Hematopoietic multipotent progenitor cell treated with erythropoietin and hydrocortisone succinate and interleukin-3 and kit ligand, for 4 days (in vitro differentiated cells): ENCODE data around the gene BAZ1B.
"Not testable (repeated sequence)": the region's sequence is repeated elsewhere in the genome, so short reads cannot be mapped to it uniquely, and the experiment has no call there.

Experiments used
- DNase-seq: peaks from one replicate; pipeline ENCODE4 v3.0.0-alpha.2; 2015

The BAZ1B gene

GRCh38 chr7:73522105-73522872 is at the start of gene BAZ1B:
Gene BAZ1B (minus strand): TSS chr7:73522293. CDS start chr7:73521933, 360 bp downstream.
- peak; percentile 99 for DNase-seq

- DNase-seq: no peak
Observed at GRCh38 chr7:73570977-73571376, 48.9 kb upstream of the BAZ1B start.

- DNase-seq: no peak
Observed at GRCh38 chr7:73570521-73570920, 48.4 kb upstream of the BAZ1B start.

DNA sequence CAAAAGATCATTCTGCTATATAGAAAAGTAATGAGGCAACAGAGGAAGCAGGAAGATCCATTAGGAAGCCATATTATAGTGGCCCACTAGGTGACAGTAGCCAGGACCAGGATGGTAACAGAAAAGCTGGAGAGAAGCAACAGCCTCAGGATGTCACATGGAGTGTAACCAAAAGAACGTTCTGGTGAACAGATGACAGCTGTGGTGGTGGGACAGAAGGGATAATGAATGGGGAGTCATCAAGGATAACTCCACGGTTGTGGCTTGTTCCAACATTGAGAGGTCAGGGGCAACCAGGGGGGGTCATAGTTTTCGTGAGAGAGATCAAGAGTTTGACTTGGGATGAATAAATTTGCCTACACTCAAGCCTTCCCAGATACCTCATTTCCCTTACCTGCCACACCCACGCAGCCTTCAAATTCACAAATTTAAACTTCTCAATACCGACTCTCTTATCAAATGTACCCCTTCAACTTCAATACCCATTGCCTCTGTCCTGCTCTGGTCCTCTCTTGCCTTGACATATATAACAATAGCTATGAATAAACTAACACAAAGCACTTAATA is 47.0 kb upstream of the BAZ1B start:
- DNase-seq: no peak

- DNase-seq: no peak
Observed at GRCh38 chr7:73567846-73568685, 46.0 kb upstream of the BAZ1B start.

DNA sequence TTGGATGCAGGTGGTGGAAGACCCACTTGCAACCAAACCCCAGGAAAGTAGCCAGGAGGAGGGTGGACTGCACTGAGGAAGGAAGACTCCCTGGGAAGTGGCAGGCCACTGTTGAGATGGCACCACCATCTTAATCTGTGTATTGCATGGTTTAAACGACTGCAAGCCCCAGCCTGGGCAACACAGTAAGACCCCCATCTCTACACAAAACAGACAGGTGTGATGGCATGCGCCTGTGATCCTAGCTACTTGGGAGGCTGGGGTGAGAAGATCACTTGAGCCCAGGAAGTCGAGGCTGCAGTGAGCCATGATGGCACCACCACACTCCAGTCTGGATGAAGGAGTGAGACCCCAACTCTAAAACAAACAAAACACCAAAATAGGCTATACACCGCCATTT is 45.0 kb upstream of the BAZ1B start:
- no peak for DNase-seq

- DNase-seq: not testable (repeated sequence)
Observed at GRCh38 chr7:73566431-73566830, 44.3 kb upstream of the BAZ1B start.

DNA sequence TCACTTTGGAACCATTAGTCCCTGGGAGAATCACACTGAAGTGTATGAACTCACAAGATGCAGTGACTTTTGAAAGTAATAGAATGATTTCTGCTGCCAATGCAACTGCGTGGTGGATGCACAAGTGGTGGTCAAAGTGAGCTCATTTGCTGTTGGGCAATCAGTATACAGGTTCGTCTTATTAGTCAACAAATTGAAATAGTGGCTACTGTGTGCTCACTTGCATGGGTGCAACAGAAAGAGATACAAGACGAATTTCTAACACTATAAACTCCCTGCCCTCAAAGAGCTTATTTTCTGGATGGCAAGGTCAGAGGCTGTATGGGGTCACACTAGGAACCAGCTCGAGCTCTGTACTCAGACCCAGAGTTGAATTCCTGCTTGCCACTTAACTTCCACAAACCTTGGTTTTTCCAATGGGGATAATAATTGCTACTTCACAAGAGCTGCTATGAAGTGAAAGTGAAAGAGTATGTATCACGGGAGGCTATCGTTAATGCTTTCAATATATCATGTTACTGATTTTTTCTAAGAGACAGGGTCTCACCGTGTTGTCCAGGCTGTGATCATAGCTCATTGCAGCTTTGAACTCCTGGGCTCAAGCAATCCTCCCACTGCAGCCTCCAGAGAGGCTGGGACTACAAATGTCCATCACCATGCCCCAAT is 43.7 kb upstream of the BAZ1B start:
- no peak for DNase-seq

DNA sequence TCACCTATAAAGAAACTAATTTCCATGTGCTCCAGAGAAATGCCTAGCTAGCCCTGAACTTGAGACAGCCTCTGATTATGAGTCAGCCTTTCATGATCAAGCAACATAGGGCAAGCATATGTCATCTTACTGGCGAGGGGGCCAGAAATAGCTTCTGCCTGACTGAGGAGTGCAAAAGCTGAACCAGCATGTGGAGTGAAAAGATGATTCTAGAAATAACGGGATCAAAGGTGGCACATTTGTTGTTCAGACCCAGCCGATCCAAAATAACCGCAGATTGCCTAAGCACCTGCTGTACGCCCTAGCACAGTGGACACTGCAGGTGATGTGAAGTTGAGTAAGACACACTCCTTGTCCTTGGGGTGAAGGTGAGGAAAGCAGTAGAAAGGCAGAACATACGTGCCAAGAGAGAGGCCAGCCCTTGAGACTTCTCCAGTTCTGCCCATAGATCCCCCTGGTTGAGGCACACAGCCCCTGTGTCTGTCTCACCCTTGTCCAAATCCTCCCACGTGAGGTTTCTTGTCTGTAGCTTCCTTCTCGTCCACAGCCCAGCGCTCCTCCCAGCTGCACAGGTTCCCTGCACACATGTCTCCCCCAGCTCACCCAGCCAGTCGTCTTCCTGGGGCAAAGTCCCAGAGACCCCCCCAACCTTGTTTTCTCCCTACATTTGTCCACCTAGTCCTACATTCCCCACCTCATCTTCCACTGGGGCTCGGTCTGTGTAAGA is 38.2 kb upstream of the BAZ1B start:
- DNase-seq: peak; percentile 51

DNA sequence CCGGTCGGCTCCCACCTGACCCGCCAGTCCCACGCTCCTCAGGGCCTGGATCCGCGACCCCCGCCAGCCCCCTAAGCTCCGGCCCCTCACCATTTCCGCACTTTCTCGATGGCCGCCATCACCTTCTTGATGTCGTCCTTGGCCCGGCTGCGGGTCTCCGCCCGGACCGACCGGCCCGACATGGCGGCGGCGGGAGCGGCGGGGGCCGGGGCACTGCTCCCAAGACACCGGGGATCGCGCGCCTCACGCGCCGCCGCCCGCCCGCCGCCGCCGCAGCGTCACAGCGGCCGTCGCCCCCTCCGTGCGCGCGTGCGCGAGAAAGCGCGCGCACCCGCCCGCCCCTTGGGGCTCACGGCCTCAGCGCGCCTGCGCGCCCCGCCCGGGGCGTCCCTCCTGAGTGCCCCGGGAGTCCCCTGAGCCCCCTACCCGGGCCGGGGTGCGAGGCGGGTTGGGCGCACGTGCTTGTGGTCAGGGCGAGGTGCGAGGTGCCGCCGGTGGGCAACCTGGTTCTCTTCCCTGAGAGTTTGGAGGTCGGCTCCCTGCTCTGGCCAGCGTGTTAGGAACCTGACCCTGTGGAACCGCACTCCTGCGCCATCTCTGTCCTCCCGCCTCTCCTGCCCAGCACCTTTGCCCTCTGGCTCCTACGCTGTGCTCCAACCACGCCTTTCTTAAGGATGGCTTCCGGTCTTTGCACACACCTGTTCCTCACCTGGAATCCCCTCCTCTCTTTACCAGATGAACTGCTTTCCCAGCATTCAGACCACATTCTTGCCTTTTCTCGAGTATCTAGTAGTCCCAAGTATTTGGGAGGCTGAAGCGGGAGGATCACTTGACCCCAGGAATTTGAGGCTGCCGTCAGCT is 35.5 kb upstream of the BAZ1B start, which contains the start of gene BCL7B:
BCL7B (minus strand) TSS at position 294 of the 861 bp plus-strand sequence; CDS start at position 182, 112 bp downstream.
- DNase-seq: peak; percentile 90

GRCh38 chr7:73557108-73557396 is 35.0 kb upstream of the BAZ1B start:
- DNase-seq: peak; percentile 98

DNA sequence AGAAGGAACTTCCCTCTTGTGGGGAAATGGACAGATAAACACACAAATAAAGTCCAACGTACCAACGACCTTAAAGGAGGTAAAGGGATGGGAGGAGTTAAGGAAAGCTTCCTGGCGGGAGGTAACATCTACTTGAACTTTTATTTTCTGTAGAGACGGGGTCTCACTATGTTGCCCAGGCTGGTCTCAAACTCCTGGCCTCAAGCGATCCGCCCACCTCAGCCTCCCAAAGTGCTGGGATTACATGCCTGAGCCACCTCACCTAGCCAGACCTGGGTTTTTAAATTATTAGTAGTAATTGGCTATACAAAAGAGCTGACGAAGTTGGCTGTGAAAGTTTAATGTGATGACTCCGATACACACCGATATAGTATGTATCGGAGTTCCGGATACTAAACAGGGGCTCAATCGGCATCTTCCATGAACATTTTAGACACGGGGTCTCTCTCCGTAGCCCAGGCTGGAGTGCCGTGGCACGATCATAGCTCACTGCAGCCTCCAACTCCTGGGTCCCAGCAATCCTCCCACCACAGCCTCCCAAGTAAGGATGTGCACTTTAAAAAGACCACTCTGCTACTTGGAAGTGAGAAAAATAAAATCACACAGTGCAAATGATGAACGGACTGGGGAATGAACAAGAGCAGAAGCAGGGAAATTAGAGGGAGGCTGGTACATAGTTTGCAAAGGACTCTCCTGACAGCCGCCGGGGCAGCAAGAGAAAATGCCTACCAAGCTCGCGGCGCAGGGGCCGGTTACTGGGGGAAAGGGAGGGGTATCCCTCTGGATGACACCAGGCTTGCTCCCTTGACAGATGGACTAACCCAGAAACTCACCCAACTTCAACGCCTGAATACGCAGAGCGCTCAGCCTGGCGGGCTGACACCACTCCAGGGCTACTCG is 34.4 kb upstream of the BAZ1B start:
- DNase-seq: no peak

- DNase-seq: no peak
Observed at GRCh38 chr7:73555411-73555982, 33.4 kb upstream of the BAZ1B start.

DNA sequence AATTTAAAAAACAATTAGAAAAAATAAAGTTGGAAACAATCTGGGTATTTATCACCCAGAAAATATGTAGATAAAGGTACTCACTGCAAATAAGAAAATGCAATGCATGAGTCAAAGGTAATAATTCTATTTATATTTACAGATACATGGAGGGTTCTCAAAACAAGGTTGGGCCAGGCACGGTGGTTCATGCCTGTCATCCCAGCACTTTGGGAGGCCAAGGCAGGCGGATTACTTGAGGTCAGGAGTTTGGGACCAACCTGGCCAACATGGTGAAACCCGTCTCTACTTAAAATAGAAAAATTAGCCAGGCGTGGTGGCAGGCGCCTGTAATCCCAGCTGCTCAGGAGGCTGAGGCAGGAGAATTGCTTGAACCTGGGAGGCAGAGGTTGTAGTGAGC is 28.0 kb upstream of the BAZ1B start:
- DNase-seq: not testable (repeated sequence)

GRCh38 chr7:73549176-73549575 is 27.1 kb upstream of the BAZ1B start:
- no peak for DNase-seq

DNA sequence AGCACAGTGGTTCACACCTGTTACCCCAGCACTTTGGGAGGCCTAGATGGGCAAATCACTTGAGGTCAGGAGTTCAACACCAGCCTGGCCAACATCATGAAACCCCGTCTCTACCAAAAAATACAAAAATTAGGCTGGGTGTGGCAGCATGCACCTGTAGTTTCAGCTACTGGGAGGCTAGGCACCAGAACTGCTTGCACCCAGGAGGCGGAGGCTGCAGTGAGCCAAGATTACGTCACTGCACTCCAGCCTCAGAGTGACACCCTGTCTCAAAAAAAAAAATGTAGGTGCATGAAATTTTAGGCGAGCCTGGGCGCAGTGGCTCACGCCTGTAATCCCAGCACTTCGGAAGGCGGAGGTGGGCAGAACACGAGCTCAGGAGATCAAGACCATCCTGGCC is 25.7 kb upstream of the BAZ1B start:
- no peak for DNase-seq

GRCh38 chr7:73544678-73545077 is 22.6 kb upstream of the BAZ1B start:
- DNase-seq: no peak

- no peak for DNase-seq
Observed at GRCh38 chr7:73541722-73542121, 19.6 kb upstream of the BAZ1B start.

DNA sequence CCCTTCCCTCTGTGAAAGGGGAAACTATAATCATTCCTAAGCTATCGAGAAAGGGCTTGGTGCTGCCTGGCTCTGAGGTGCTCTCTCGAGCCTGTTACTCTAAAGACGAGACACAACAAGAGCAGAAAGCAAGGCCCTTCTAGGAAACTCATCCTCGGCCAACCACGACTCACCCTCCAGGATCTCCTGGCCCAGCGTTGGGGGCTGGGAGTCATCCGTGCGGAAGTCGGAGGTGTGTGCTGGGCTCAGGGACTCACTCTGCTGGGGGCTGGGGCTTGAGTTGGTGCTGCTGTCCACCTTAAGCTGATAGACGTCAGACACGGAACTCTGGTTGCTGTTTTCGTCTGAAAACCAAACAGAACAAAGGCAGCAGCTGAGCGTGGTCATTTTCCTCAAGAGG is 17.6 kb upstream of the BAZ1B start:
- DNase-seq: no peak

- not testable (repeated sequence) for DNase-seq
Observed at GRCh38 chr7:73538510-73538909, 16.4 kb upstream of the BAZ1B start.
